Trophoblast cell (in vitro differentiated cells and primary cell): ENCODE measurements around the gene CDK15.
"Not testable (repeated sequence)": the region's sequence is repeated elsewhere in the genome, so short reads cannot be mapped to it uniquely, and the experiment has no call there.

ENCODE experiments used
- DNase-seq, 2 donors: peaks; one replicate each; pipeline ENCODE4 v3.0.0-alpha.2; 2016
- H2AFZ ChIP-seq: 2 replicates; pipeline ENCODE4 v1.6.1; 2013; ENCODE audit warnings: low read length, moderate library complexity, mild to moderate bottlenecking; ENCODE audit not compliant: insufficient read depth, poor library complexity
- H2AK5ac ChIP-seq: 2 replicates; pipeline ENCODE4 v1.6.1; 2013; ENCODE audit warnings: mild to moderate bottlenecking, low read length
- H2BK120ac ChIP-seq: 2 replicates; pipeline ENCODE4 v1.6.1; 2013; ENCODE audit warnings: low read length, mild to moderate bottlenecking, moderate library complexity; ENCODE audit not compliant: insufficient read depth, poor library complexity
- H2BK12ac ChIP-seq: 2 replicates; pipeline ENCODE4 v1.6.1; 2013; ENCODE audit warnings: mild to moderate bottlenecking, low read length, moderate library complexity
- H2BK5ac ChIP-seq: 2 replicates; pipeline ENCODE4 v1.6.1; 2013; ENCODE audit warnings: low read length, low read depth, moderate library complexity, mild to moderate bottlenecking; ENCODE audit not compliant: poor library complexity
- H3K14ac ChIP-seq: 2 replicates; pipeline ENCODE4 v1.6.1; 2013; ENCODE audit warnings: mild to moderate bottlenecking, low read length
- H3K18ac ChIP-seq: 2 replicates; pipeline ENCODE4 v1.6.1; 2013; ENCODE audit warnings: mild to moderate bottlenecking, low read length
- H3K23ac ChIP-seq: 2 replicates; pipeline ENCODE4 v1.6.1; 2013; ENCODE audit warnings: low read length
- H3K27ac ChIP-seq: 2 replicates; pipeline ENCODE4 v1.5.1; 2013; ENCODE audit warnings: low read depth, mild to moderate bottlenecking, inconsistent platforms, low read length, moderate library complexity
- H3K27me3 ChIP-seq: 2 replicates; pipeline ENCODE4 v1.6.1; 2013; ENCODE audit warnings: inconsistent platforms, mild to moderate bottlenecking, low read length, moderate library complexity; ENCODE audit not compliant: insufficient read depth
- H3K36me3 ChIP-seq, 2 experiments: 1 replicate in 1 of 2; 2 replicates in 1 of 2; pipeline ENCODE4 v1.6.1; 2013; ENCODE audit warnings: low read length in 2 of 2, mild to moderate bottlenecking in 2 of 2, moderate library complexity in 1 of 2; ENCODE audit not compliant: insufficient read depth in 2 of 2, control insufficient read depth in 1 of 2
- H3K4ac ChIP-seq: 2 replicates; pipeline ENCODE4 v1.6.1; 2013; ENCODE audit warnings: low read depth, mild to moderate bottlenecking, low read length, moderate library complexity
- H3K4me1 ChIP-seq, 2 experiments: 1 replicate in 1 of 2; 2 replicates in 1 of 2; pipeline ENCODE4 v1.6.1; 2013; ENCODE audit warnings: low read length in 2 of 2, mild to moderate bottlenecking in 2 of 2, moderate library complexity in 1 of 2; ENCODE audit not compliant: insufficient read depth in 2 of 2, control insufficient read depth in 1 of 2
- H3K4me2 ChIP-seq: 2 replicates; pipeline ENCODE4 v1.6.1; 2013; ENCODE audit warnings: inconsistent platforms, mild to moderate bottlenecking, low read length, moderate library complexity
- H3K4me3 ChIP-seq: 2 replicates; pipeline ENCODE4 v1.5.1; 2013; ENCODE audit warnings: mild to moderate bottlenecking, low read depth, low read length, inconsistent platforms
- H3K79me1 ChIP-seq: one replicate; pipeline ENCODE4 v1.6.1; 2013; ENCODE audit warnings: low read length
- H3K79me2 ChIP-seq: 2 replicates; pipeline ENCODE4 v1.6.1; 2013; ENCODE audit warnings: low read length, mild to moderate bottlenecking; ENCODE audit not compliant: control insufficient read depth, insufficient read depth, poor library complexity
- H3K9ac ChIP-seq: 2 replicates; pipeline ENCODE4 v1.6.1; 2013; ENCODE audit warnings: mild to moderate bottlenecking, low read length
- H3K9me3 ChIP-seq: 2 replicates; pipeline ENCODE4 v1.6.1; 2013; ENCODE audit warnings: low read depth, mild to moderate bottlenecking, control low read depth, inconsistent platforms, low read length; ENCODE audit not compliant: insufficient read depth
- H4K12ac ChIP-seq: 2 replicates; pipeline ENCODE4 v1.6.1; 2013; ENCODE audit warnings: low read depth, mild to moderate bottlenecking, low read length, moderate library complexity
- H4K8ac ChIP-seq: 2 replicates; pipeline ENCODE4 v1.6.1; 2013; ENCODE audit warnings: low read depth, mild to moderate bottlenecking, low read length, moderate library complexity
- H4K91ac ChIP-seq: one replicate; pipeline ENCODE4 v1.6.1; 2013; ENCODE audit warnings: low read depth, mild to moderate bottlenecking, low read length, moderate library complexity
- WGBS: extraction: QIAGEN DNeasy Blood & Tissue Kit; methylation state at CpG from one replicate; pipeline ENCODE4 v1.1.7; 2013; ENCODE audit warnings: missing lambda C conversion rate; ENCODE audit not compliant: insufficient read length, insufficient coverage; ENCODE audit errors: extremely low coverage; 5-methylcytosine and 5-hydroxymethylcytosine counted together

The CDK15 gene

DNA sequence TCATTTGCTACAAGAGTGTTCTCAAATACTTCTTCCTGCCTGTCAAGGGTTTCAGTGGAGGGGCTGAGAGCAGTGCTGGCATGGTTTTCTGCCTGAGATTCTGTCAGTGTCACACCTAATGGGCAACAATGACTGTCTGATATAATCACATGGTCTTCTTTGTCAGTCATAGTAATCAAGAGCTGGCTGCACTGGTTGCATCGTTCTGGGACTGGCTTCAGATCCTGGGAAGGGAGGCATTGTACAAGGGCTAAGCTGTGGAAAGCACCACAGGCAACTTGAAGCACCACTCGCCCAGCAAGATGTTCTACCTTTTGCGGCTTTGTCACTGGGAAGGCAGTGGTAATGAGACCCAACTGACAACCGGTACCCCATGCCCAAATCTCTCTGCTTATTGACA lies 45.2 kb upstream of the CDK15 start:
- H4K91ac ChIP-seq, result no peak overlapping the region
- peak overlapping the region; percentile 43 for H3K9ac ChIP-seq
- no peak overlapping the region for H3K14ac ChIP-seq
- H2AK5ac ChIP-seq, result no peak overlapping the region
- H3K36me3 ChIP-seq, result peaks cover 17 to 25% of the 10 kb centered on the region in 2 experiments
- no peak overlapping the region for H2BK120ac ChIP-seq
- H4K8ac ChIP-seq, result no peak overlapping the region
- H2AFZ ChIP-seq, result no peak overlapping the region
- no peak overlapping the region for H4K12ac ChIP-seq
- H3K4me3 ChIP-seq, result no peak overlapping the region
- H2BK12ac ChIP-seq, result no peak overlapping the region
- DNase-seq, result no peak
- no peak overlapping the region for H3K27ac ChIP-seq
- no peak overlapping the region for H3K4me2 ChIP-seq
- H2BK5ac ChIP-seq, result no peak overlapping the region
- H3K18ac ChIP-seq, result no peak overlapping the region
- peaks cover 0 to 4% of the 10 kb centered on the region in 2 experiments for H3K4me1 ChIP-seq
- no peaks in the 10 kb centered on the region for H3K79me1 ChIP-seq
- H3K4ac ChIP-seq, result no peak overlapping the region
- no peaks in the 10 kb centered on the region for H3K9me3 ChIP-seq
- no peaks in the 10 kb centered on the region for H3K79me2 ChIP-seq
- H3K23ac ChIP-seq, result no peak overlapping the region
- no CpG with 5 or more reads among the region's 4 CpGs for WGBS
- H3K27me3 ChIP-seq, result no peaks in the 10 kb centered on the region

DNA sequence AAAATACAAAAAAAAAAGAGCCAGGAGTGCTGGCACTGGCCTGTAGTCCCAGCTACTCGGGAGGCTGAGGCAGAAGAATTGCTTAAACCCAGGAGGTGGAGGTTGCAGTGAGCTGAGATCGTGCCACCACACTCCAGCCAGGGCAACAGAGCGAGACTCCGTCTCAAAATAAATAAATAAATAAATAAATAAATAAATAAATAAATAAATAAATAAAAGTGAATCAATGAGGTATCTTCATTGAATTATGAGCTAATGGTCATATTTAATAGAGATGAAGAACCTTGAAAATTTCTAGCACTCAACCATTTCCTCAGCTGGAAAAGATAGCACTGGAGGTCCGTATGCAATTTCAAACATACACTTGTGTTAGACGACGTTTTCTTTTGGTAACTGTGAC lies 41.9 kb upstream of the CDK15 start:
- H2BK5ac ChIP-seq, H3K14ac ChIP-seq, H3K18ac ChIP-seq, H4K8ac ChIP-seq, H4K91ac ChIP-seq, H2BK12ac ChIP-seq, H3K4me1 ChIP-seq, H2AK5ac ChIP-seq, H3K23ac ChIP-seq, H2AFZ ChIP-seq, DNase-seq, H3K27ac ChIP-seq, H3K9ac ChIP-seq, H3K4me2 ChIP-seq, H3K79me1 ChIP-seq, H4K12ac ChIP-seq, H2BK120ac ChIP-seq, H3K9me3 ChIP-seq, H3K27me3 ChIP-seq, H3K4me3 ChIP-seq, H3K79me2 ChIP-seq, H3K4ac ChIP-seq: not testable (repeated sequence)
- no CpG with 5 or more reads among the region's 7 CpGs for WGBS
- peaks cover 20 to 21% of the 10 kb centered on the region in 2 experiments for H3K36me3 ChIP-seq

DNA sequence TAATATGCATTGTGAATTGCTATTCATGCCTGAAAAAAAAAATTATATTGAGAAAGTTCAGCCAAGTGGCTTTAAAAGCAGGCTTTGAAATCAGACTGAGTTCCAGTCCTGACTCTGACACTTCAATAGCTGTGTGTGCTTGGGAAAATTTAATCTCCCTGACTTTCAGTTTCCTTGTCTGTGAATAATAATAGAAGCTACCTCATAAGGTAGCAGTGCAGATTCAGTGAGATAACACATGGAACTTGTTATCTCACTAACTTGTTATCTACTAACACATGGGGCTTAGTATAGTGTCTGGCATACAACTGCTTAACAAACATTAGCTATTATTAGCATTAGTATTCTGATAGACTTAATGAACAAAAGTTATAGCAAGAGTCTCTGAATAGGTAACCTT lies 40.5 kb upstream of the CDK15 start:
- no peaks in the 10 kb centered on the region for H3K79me2 ChIP-seq
- peaks cover 18% of the 10 kb centered on the region in 2 experiments for H3K36me3 ChIP-seq
- H3K14ac ChIP-seq, result no peak overlapping the region
- H2BK120ac ChIP-seq, result no peak overlapping the region
- H3K79me1 ChIP-seq, result no peaks in the 10 kb centered on the region
- H3K4me1 ChIP-seq, result no peaks in the 10 kb centered on the region
- H2BK5ac ChIP-seq, result no peak overlapping the region
- H4K91ac ChIP-seq, result no peak overlapping the region
- no peak for DNase-seq
- H3K4ac ChIP-seq, result no peak overlapping the region
- no peak overlapping the region for H3K18ac ChIP-seq
- no peak overlapping the region for H2AK5ac ChIP-seq
- H3K4me3 ChIP-seq, result no peak overlapping the region
- no peak overlapping the region for H3K9ac ChIP-seq
- H2BK12ac ChIP-seq, result no peak overlapping the region
- no peak overlapping the region for H3K23ac ChIP-seq
- H2AFZ ChIP-seq, result no peak overlapping the region
- H3K27me3 ChIP-seq, result no peaks in the 10 kb centered on the region
- H4K12ac ChIP-seq, result no peak overlapping the region
- no peaks in the 10 kb centered on the region for H3K9me3 ChIP-seq
- no peak overlapping the region for H3K27ac ChIP-seq
- H4K8ac ChIP-seq, result no peak overlapping the region
- H3K4me2 ChIP-seq, result no peak overlapping the region

DNA sequence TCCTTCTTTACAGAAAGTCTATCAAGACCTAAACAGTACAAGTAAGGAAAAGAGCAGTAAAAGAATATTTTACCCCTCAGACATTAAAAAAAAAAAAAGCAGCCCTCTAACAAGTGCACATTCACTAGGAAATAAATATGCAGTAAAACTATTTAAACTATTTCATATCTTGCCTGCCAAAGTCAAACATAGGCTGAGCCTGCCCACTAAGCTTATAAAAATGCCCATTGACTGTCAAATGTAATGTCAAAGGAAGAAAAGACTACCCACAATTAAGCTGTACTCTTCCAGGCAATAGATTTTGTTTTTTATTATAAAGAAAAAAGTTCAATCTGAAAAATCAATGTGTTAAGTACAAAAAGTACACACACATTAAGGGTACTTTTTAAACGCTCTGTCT lies 37.4 kb upstream of the CDK15 start:
- Histone ChIP-seq H3K9me3 (no peaks in the 10 kb centered on the region), H2BK120ac (no peak overlapping the region), H3K27me3 (no peaks in the 10 kb centered on the region), H3K23ac (no peak overlapping the region), H3K79me2 (no peaks in the 10 kb centered on the region), H3K14ac (no peak overlapping the region), H3K4ac (no peak overlapping the region), H3K4me2 (no peak overlapping the region), H2AFZ (no peak overlapping the region), H4K8ac (no peak overlapping the region), H3K36me3 (peaks cover 3 to 7% of the 10 kb centered on the region in 2 experiments), H2AK5ac (no peak overlapping the region), H4K91ac (no peak overlapping the region), H3K79me1 (no peaks in the 10 kb centered on the region), H4K12ac (no peak overlapping the region), H2BK5ac (no peak overlapping the region), H3K4me3 (no peak overlapping the region), H3K4me1 (no peaks in the 10 kb centered on the region), H2BK12ac (no peak overlapping the region), H3K18ac (no peak overlapping the region), H3K9ac (no peak overlapping the region), H3K27ac (no peak overlapping the region)
- no CpG with 5 or more reads among the region's 1 CpG for WGBS
- DNase-seq, result no peak
